EL (cell line): ENCODE measurements around the gene KCNMB3.
"Not testable (repeated sequence)": the region's sequence is repeated elsewhere in the genome, so short reads cannot be mapped to it uniquely, and the experiment has no call there.

Experiments used
- DNase-seq: peaks from one replicate; pipeline ENCODE4 v3.0.0-alpha.2; 2016

The KCNMB3 gene, protein sequence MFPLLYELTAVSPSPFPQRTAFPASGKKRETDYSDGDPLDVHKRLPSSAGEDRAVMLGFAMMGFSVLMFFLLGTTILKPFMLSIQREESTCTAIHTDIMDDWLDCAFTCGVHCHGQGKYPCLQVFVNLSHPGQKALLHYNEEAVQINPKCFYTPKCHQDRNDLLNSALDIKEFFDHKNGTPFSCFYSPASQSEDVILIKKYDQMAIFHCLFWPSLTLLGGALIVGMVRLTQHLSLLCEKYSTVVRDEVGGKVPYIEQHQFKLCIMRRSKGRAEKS

DNA sequence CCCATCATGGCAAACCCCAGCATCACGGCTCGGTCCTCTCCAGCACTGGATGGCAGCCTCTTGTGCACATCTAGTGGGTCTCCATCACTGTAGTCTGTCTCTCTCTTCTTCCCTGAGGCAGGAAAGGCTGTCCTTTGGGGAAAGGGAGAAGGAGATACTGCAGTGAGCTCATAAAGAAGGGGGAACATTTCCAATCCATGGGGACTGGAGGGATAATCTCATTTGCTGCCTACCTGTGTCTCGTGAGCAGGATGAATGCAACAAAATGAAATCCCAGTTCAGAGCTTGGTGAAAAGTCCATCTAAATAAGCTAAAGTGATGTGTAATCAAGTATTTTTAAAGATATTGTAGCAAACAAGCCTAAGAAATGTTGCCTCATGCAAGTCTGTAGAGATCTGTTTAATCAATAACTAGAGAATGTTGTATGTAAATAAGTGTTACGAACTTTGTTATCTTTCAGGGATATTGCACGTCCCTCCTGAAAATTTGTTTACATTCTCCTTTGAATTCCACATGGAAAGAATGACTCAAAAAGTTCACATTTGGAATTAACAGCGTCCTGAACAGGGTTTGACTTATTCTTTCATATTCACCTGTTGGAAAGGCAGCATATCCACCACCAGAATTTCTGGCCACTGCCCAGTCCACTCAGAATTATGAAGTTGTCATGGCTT lies at the start of gene KCNMB3:
TSS of gene KCNMB3 (minus strand) at position 312 of the 674 bp plus-strand sequence. CDS start at position 188, 124 bp downstream.
- no peak for DNase-seq

DNA sequence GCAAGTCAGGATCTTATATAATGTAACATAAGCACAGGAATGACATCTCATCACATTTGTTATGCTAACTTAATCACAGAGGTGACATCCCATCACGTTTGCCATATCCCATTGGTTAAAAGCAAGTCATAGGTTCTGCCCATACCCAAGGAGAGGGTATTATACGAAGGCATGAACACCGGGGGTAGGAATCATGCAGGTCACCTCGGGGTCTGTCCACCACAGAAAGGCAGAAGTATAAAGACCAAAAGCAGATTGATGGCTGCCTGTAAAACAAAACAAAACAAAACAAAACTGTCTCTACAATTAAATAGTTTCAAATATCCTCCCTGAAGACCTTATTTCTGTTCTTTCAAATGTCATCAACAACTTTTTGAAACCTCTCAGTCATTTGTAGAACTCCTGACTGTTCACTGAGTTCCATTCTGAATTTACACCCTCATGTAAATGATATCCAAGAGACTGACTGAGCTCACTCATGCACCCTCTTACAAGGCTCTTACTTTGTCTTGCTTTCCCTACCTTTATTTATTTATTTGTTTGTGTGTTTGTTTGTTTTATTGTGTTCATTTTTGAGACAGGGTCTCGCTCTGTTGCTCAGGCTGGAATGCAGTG lies 49.2 kb upstream of the KCNMB3 start:
- no peak for DNase-seq

DNA sequence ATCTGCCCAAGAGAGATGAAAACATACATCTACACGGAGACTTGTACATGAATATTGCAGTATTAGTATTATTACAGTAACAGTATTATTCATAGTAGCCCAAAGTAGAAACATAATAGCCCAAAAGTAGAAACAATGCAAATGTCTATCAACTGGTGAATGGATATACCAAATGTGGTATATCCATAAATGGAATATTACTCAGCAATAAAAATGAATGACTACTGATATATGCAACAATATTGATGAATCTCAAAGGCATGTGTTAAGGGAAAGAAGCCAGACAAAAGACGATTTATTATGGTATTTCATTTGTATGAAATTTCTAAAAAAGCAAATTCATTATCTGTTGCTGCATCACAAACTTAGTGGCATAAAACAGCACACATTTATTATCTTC lies 48.4 kb upstream of the KCNMB3 start:
- no peak for DNase-seq

DNA sequence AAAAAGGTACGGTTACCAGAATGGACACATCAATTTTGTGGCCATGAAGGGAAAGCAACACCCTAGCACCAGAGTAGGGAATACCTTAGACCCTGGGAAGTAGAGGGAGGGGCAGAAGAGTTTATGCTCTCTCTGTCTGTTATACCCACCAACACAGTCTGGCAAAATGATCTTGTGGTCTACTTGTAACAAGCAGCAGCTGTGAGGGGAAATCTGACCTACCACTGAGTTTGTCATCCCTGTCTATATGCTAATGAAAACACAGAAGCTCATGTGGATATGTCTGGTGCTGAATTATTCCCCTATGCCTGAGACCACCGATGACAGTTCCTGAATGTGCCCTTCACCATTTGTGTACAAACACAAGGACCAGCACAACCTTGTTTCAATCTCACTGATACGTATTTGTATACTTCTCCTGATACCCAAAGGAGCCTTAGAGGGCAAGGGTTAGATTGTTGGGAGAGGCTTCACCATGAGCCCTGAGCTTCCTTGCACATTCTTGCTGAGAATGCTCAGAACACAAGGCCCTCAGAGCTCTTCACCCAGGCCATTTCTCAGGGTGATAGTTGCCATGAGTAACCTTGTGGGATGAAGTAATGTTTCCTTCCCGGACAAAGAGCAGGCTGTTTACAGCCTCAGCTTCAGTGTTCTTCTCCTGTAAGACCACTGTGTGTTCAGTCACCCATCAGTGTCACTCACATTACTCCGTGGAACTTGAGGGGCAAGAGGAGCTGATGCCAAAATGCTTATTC lies 47.2 kb upstream of the KCNMB3 start:
- no peak for DNase-seq

DNA sequence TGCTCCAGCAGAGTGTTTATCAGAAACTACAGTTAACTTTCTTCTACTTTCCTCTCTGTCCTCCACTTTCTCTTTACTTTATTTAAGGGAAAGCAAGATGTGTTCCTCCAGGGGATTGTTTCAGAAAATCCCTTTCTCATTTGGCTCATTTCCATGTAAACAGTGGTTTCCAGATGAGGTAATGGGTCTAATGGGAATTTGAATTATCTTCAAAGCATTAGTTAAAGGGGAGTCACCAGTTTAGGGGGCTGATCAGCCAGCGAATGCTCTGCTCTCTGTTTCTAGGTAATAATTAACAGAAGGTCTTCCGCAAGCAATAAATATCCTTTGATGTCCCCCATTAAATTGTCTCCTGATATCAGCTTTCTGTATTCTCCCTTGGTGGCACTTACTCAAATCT lies 41.5 kb upstream of the KCNMB3 start:
- peak; percentile 22 for DNase-seq

DNA sequence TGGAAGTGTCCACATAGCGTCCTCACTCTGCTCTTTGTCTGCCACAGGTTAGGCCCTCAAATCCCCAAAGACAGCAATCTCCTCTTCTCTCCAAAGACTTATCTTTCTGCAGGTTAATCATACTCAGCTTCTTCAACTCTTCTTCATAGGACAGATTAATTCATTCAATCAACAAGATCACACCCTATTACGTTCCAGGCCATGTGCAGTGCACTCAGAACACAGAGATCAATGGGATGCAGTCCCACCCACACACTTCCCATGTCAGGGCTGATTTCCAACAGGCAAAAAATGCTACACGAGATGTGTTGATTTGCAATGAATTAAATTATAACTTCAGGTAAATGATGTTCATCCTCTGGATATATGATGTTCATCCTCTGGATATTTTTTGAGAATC lies 38.4 kb upstream of the KCNMB3 start:
- no peak for DNase-seq

DNA sequence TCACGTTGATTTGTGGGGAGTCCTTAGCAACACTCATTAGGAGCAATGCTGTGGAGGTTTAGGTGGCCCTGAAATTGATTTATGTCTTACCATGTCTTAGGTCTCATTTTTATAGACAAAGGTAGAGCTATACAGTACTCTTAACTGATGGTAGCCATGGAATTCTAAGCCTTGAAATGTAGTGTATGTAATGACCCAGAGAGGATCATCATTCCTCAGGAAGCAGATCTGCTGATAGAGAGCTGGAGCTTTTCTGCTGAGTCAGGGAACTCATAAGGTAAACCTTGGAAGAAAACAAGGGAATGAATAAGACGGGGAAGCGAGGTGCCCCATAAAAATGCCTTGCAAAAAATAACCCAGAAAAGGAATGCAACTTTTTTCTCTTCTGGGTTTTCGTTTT lies 37.9 kb upstream of the KCNMB3 start:
- no peak for DNase-seq

DNA sequence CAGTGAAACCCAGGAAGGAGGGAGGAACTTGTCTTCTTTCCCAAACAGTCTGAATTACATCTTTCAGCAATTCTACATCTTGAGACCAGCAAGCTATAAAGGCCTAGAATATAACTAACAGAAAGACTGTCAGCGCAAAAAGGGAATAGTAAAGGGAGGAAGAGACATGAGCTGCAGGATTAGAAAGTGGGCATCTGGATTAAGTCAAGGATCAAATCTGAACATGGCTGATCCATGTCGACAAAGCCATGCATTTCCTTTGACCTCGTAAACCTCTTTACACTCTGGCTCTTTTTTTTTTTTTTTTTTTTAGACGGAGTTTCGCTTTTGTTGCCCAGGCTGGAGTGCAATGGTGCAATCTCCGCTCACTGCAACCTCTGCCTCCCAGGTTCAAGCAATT lies 35.4 kb upstream of the KCNMB3 start:
- DNase-seq, result no peak

DNA sequence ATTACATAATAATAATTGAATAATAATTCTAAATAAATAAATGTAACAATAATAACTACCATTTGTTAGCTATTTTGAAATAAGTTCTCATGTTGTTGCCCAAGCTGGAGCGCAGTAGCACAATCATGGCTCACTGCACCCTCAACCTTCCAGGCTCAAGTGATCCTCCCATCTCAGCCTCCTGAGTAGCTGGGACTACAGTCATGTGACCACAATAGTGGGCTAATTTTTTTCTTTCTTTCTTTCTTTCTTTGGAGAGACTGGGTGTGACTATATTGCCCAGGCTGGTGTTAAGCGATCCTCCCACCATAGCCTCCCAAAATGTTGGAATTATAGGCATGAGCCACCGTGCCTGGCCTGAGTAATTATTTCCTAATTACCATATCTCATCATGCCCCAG lies 30.9 kb upstream of the KCNMB3 start:
- no peak for DNase-seq

DNA sequence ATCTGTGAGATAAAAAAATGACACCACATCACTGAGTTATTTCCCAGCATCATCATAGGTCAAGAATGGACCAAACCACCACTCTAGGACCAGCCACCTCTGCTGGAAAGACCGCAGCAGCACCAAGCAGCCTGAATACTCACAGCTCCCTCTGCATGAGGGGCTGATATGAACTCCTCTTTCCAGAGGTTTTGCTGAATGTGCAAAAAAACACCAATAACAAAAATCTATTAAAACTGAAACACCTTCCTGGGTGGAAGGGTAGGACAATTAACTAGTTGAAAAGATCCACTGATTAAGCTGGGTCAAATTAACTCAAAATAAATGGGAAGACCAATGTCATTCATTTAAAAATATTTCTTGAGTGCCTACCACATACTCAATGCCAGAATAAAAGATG lies 28.9 kb upstream of the KCNMB3 start:
- no peak for DNase-seq

DNA sequence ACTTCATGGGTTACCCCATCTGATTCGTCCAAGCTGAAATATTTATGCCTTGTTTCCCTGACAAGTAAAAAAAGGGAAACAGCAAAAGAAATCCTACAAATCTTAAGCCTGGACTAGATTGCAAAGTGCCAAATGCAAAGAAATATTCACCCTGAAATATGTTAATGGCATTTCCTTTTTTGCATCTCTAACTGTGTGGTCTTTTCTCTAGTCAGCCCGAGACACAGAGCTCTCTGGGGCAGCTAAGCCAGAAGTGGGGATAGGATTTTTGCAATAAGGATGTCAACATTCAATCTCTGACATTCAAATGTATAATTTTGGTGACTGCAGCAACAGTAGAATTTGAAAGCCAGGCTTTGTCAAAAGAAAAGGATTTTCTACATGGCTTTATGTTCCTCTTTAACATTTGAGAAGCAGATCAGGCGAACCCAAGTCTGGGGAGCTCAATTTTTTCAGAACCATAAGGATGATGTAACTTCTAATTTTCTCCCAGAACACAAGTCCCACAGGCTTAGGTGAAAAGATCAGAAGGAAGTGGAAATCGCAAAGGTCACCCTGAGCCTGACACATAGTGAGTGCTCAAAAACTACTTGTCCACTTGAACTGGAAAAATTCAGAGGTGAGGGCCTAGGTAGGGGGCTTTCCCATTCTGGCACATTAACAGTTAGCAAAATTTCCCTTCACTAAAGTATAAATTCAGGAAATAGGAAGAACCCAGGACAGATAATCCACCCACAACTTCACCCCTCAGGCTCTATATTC lies 28.2 kb upstream of the KCNMB3 start:
- DNase-seq, result no peak

DNA sequence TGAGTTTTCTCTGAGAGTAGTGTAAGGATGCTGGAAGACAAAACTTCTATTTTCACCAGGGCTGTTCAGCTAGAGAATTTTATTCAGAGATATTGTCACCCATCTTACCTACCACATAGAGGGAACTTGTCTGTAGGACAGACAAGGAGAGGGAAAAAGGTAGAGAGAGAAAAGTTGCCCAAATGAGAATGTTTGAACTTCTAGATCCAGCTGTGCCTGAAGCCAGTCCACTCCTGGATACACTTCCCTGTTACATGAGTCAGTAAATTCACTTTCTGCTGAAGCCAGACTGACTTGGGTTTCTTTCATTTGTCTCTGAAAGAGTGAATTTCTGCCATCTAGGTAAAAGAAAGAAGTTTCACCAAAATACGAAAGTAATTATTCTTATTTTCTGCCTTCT lies 27.2 kb upstream of the KCNMB3 start:
- DNase-seq, result no peak

DNA sequence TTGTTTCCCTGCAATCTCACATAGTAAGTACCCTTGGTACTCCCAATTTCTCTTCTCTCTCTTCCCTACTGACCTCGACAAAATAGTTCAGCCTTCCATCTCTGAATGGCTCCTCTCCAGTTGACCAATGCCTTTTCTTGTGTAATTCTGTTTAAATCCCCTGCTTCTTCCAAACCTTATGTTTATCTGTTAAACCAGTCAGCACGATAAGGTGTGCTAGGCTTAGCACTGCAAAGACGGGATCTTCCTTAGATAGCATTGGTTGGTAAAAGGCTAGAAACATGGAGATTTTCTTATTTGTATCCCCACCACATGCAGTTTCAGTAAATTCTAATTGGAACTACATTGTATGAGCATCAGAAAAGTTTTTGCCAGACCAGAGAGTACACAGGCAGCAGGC lies 25.8 kb upstream of the KCNMB3 start:
- no peak for DNase-seq

DNA sequence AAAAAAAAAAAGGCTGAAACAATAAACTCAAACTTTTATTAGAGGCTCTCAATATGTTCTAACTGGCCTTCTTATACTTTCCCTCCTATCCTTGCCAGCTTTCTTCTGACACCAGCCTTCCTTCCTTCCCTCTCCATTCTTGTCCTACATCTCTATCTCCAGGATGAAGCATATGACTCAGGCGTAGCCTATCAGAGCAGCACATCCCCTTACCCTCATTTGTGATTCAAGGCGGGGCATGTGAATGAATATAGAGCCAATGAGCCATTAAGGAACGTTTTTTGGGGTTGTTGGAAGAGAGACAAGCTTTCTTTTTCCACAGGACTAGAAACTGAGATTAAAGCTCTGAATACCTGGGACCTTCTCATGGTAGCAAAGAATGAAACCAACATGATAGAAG lies 25.1 kb upstream of the KCNMB3 start:
- no peak for DNase-seq

DNA sequence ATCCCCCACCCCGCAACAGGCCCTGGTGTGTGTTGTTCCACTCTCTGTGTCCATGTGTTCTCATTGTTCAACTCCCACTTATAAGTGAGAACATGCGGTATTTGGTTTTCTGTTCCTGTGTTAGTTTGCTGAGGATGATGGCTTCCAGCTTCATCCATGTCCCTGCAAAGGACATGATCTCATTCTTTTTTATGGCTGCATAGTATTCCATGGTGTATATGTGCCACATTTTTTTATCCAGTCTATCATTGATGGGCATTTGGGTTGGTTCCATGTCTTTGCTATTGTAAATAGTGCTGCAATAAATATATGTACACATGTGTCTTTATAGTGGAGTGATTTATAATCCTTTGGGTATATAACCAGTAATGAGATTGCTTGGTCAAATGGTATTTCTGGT lies 23.5 kb upstream of the KCNMB3 start:
- DNase-seq, result not testable (repeated sequence)

DNA sequence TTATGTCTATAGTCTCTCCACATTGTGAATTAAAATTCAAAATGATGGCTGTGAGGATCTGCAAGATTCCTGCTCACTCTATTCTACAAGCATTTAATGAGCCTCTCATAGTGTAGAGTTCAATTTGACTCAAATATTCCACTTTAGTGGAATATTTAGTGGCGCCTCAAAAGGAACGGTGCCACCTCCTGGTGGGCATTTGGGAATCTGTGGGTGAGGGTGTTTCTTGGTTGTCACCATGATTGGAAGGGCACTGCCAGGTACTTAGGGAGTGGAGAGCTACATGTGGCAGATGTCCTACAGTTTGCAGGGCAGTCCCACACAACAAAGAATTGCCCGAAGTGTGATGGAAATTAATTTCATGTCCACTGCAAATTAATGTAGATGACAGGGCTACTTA lies 21.5 kb upstream of the KCNMB3 start:
- DNase-seq, result peak; percentile 19

DNA sequence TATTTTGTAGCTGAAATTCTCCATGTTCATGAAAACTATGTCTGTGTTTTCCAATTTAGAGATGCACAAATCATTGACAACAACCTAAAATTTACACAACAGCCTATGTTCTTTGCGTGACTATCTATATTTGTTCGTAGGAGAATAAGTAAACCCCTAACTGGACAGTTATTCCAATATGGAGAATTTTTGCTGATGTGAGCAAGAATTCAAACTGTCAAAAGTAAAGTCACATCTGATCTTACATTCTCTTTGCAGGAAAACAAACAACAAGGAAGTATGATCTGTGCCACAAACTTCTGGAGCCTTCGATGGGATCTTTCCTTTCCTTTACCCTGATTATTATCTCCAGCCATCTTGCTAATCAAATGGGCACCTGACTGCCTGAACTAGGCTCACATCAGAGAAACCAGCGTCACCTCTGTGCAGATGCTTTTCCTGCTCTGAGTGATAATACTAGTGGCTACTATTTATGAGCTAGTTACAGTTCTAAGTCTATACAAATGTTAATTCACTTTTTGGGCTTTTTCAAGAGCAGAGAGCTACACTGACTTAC lies 18.3 kb upstream of the KCNMB3 start:
- no peak for DNase-seq

DNA sequence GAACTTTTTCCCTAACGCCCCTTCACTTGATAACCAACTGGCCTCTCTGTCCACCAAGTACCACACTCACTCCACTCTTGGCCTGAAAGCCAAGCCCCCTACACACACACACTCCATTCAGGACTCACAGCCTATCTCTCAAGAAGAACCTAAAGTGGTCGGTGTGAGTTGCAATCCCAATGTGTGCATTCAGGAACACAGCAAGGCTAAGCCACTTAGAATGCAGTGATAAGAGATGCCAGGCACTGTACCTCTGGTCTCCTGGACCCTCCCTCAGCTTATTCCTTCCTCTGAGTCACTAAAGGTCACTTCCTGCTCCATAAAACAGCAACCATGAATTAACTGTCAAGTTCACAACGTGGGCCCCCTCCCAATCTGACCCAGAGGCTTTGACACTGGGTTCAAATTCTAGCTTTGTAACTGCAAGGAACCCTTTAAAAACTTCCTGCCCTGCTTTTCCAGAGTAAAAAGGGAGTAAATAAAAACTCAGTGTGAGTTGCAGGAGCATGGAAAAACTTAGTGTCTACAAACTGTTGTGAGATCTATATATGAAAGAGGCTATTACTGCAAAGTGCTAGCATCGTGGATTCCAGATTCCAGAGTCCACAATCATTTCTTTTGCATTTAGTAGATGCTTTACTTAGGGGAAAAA lies 17.6 kb upstream of the KCNMB3 start:
- DNase-seq, result no peak

DNA sequence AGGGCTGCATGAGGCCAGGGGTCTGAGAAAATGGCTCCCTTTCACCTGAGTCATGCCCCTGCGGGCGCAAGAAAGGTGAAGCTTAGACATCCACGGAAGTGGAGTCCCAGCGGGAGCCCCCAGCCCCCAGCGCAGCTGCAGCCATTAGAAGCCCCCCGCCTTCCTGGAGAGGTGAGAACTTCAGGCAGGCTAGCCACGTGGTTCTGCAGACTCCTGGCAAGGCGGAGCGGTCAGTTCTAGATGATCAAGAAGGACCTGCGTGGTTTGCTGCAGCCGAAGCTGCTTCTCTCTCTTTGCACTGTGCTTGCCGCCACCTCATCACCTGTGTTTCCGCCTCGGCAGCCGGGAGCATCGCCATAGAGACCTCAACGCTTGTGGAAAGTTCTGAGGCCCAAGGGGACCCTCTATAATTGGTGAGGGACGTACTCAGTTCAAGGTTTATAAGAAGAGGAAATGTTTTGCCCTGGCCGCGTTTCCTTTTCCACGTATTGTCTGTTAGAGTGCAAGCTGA lies 15.8 kb upstream of the KCNMB3 start:
- DNase-seq, result no peak

DNA sequence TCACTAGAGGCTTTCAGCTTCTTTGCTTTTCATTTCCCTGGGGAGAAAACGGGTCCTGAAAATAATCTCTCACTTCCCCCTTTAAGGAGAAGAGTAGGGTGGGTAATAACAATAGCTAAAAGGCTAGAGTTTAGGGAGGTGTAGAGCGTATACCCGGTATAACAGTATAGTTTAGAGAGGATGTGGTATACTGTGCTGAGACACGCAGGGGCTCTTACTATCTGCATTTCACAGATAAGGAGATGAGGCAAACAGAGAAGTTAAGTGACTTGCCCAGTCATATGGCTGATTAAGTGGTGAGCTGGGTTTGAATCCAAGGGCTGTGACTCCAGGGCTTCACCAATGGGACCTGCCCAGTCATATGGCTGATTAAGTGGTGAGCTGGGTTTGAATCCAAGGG lies 15.0 kb upstream of the KCNMB3 start:
- DNase-seq, result no peak

DNA sequence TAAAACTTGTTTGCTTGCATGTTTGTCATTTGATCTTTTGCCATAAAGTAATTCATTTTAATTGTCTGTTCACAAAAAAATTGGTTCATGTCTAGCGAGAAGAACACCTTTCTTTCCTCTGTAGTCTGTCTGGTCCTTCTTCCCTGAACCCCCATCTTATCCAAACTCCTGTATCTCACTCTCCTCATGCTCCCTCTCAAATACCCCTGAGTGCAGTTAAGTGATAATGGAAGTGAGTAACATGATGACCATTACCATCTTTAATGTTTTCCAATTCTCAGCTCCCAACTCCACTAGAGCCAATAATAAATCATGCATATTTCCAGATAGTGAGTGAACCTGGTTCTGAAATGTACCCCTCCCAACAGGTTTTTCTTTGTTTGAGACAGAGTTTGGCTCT lies 14.2 kb upstream of the KCNMB3 start:
- no peak for DNase-seq

DNA sequence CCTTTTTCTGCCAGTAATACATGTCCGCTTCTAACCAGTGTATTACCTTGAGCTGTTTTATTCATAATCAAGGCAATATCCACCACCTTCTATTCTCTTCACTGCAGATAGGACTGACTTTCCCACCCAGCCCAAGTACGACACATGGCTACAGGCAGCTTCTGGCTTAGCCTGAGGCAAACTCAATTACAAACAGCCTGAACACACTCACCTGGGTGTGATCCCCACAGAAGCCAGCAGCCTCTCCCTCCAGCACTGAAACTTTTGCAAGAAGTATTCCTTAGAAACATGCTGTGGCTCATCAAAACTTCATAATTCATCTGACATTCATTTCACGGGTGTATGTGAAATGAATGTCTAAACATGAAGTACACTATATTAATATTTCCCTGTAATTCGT lies 13.5 kb upstream of the KCNMB3 start:
- DNase-seq, result no peak
